Activated CD4-positive, alpha-beta T cell treated with anti-CD3 and anti-CD28 coated beads, Interleukin-2, amount 50 U/mL, for 4 hours (primary cell): ENCODE data around the gene ALG14.

Source experiments
- DNase-seq, 2 experiments: peaks; one replicate each; pipeline ENCODE4 v3.0.0-alpha.2; 2020

Gene ALG14

DNA sequence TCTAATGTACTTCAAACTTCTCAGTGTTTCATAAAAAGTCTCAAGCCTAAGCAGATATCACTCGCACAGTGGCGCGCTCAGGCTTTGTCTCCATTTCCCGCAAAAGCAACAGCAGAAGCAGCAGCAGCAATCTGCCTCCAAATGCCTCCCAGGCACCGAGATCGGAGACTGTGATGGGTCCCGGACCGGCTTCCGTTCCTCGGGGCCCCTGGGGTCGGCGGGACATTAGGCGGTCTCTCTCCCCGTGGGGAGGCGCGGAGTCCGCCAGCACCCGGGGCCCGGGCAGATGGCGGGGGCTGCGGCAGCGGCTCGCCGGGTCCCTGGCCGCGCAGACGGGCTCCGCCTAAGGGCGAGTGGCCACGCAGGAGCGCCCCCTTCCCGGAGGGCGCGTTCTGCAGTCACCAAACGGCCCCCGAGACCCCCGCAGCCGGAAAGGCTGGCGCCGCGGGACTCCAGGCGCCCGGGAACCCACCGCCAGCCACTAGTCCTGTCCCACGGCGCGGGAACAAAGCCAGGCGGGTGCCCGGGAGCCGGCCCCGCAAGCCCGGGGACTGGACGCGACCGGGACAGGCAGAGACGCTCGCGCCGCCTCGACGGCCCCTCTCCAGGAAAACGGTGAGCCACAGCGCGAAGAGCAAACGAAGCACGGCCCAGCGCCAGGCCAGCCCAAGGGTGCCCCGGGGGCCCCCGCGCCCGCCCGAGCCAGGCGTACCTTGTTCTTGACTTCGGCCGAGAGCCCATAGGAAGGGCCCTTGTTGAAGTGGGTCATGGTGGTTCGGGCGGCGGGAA lies 146.4 kb downstream of the ALG14 start:
- peak in 1 of 2 experiments; percentile 2 for DNase-seq

GRCh38 chr1:94925561-94926125 lies 147.1 kb downstream of the ALG14 start:
- DNase-seq: no peak

DNA sequence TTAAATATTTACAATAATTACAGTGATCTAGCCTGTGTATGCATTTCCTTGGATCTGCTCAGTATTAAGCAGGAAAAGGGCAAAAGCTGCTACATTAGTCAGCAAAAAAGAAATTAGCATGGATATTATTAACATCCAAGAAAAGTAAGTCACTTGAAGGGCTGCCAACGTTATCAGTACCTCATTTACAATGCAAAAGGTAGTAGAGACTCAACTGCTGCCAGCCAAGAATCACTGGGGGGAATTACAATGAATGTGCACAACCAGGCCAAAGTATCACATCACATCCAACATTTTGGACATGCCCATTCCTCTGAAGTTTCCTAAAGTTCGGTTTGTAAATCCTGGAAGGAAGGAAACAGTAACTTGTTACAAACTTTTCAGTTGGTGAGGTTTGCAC lies 147.7 kb downstream of the ALG14 start:
- DNase-seq: no peak
